ENCODE data around the gene EDC3.
A peak's percentile ranks its signal among the peaks of the same experiment; 100 is the strongest.
"Not testable (repeated sequence)": the region's sequence is repeated elsewhere in the genome, so short reads cannot be mapped to it uniquely, and the experiment has no call there.

Gene EDC3

DNA sequence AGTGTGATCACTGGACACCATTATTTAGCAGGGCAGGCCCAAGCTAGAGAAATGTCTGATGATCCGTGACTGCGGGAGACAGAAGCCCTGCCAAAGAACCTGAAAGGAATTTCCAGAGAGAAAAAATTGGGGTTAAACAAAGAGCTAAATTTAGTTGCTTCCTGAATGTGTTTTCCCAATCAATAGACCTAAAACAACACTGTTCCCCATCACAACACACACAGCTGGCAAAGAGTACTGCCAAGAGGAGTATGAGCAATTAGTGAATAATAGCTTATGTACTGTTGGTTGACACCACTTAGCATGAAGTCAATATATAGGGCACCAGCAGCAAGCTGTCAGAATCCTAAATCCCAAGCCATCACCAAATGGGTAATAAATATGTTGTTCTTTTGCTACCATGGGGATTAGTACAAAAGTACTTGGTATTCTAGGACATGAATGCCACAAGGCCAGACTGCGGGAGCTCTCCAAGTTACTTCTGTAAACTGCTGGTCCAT lies 44.5 kb downstream of the EDC3 start:
- DNase-seq (ENCODE audit: low spot score), result no peak

GRCh38 chr15:74648051-74648842 lies 47.6 kb downstream of the EDC3 start:
- no peak for DNase-seq (ENCODE audit: low spot score)

GRCh38 chr15:74646480-74646879 lies 49.3 kb downstream of the EDC3 start:
- DNase-seq (ENCODE audit: low spot score), result no peak

DNA sequence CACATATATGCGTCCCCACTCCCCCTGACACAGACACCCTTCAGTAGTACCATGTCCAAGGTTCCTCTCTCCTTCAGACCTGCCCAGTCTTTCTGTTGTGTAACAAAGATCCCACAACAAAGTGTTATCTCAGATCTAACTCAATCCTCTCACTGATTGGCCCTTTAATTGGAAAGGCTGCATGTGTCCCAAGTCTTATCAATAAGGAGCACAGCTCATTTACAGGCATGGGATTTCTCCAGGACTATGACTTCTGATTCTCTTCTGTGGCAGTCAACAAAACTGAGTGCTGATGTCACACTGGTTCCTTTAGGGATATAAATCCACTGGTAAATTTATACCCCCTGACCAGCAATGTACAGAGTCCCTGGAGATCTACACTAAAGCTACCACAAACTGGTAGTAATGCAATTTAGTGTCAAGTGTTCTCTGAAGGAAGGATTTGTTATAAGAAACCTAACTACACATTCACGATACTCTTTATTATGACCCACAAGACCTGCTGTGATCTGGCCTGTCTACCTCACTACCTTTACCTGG lies 52.1 kb downstream of the EDC3 start:
- no peak for DNase-seq (ENCODE audit: low spot score)

DNA sequence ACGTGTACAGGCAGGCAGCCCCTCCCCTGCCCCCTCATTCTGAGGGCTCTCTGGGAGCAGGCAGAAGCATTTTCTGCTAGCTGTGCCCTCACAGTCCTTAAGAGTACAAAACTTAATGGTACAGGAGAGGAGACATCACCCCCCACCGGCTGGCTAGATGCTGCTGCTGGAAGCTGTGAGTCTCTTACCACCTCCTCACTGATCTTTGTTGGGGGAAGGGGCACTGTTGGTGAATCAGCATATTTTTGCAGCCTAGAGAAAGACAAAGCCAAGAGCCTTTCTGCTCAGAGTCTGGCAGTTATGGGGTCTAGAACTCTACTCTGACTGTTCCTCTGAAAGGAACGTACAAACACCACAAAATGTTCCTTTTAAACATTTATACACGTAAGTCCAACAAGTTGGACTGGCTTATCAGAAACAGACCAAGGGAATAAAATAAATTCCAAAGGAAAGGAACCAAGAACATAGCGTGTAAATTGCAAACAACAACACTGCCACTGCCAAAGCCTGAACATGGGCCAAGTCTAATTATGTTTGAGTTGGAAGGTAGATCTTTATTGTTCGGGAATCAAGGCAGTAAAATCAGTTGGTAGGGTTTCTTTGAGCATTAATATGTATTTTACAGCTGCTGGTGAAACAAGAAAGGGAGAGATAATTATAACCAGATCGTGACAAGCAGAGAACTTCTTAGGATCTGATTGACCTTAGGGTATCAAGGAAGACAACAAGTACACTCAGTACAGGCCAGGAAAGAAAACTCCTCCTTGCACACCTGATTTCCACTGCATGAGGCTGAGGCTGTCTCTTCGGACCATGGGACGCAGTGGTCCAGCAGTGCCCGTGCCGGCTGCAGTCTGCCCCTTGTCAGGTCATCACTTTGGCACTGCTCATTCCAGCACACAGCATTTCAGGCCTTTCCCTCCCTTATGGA lies 52.8 kb downstream of the EDC3 start:
- no peak for DNase-seq (ENCODE audit: low spot score)

DNA sequence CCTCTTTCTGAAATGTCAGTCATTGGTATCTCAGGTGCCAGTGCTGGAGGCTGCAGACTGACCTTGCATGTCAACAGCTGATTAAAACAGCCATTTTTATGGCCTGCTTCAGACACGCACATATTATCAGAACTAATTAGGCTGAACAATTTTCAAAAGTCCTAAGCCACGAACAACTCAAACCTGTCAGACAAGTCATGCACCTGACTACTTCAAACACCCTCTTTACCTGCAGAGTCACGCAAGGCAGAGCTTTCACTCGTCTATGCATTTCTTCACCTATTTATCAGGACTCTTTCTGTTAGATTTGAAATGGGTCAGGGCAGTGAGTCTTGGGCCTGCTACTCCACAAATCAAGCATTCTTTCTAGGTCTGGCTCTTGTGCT lies 53.5 kb downstream of the EDC3 start:
- DNase-seq (ENCODE audit: low spot score), result no peak

- no peak for DNase-seq (ENCODE audit: low spot score)
These were observed 54.7 kb downstream of the EDC3 start for GRCh38 chr15:74641151-74641550.

- no peak for DNase-seq (ENCODE audit: low spot score)
These were observed 58.8 kb downstream of the EDC3 start for GRCh38 chr15:74636984-74637383.

GRCh38 chr15:74635228-74635627 lies 60.6 kb downstream of the EDC3 start:
- peak; percentile 53 for DNase-seq (ENCODE audit: low spot score)

DNA sequence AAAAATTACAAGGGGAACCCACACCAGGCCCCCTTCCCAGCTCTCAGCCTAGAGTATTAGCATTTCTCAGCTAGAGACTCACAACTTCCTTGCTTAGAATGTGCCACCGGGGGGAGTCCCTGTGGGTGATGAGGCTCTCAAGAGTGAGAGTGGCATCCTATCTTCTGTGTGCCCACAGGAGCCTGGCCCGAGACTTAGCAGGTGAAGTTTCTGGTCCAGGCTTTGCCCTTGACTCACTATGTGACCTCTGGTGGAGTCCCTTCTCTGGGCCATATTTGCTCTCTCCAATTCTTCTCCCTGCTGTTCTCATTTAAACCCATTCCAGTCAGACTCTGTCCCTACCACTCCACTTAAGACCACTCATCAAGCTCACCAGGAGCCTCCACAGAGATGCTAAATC lies 62.0 kb downstream of the EDC3 start:
- DNase-seq (ENCODE audit: low spot score), result no peak

- DNase-seq (ENCODE audit: low spot score), result no peak
These were observed 63.2 kb downstream of the EDC3 start for GRCh38 chr15:74632601-74633000.

DNA sequence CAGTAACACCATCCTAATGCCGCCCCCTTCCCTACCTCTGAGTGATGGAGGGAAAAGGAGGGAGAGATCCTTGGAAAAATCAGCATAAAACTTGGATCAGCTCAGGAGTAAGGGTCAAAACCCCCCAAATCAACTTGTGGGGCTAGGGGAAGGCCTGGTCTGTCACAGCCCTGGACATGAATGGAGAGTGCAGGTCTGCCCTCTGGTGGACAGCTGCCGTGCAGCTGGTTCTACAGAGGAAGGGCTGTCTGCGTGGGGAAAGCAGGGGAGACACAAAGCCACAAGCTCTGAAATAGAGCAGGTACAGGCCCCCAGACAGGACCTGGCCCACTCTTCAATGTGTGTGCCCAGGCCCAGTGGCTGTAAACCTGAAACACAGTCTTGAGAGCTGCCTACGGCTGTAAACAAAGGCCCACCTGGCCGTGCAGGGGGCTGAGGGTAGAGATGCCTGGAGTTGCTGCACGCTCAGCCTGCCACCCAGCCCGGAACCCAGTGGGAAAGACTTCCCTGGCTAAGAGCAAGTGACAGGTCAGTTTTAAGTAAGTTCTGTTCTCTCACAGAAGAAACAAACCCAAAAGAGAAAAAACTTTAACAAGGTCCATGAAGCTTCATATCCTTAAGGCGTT lies 63.8 kb downstream of the EDC3 start:
- DNase-seq (ENCODE audit: low spot score), result peak; percentile 44

DNA sequence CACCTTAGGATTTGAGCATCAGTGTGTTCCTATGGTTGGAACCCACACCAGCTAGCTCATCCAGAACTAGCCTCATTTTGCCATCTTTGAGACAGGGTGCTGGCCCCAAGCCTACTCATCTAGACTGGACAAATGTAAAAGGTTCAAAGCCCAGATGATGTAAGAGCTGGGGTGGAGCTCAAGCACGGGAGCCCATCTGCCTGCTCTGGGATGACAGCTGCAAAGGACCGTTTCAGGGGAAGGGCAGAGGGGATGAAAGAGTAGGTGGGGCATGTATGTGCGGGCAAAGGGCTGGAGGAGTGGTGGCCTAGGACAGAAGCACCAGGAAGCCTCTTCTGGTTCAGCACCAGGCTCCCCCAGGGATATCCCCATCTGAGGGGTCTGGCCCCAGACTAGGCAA lies 64.4 kb downstream of the EDC3 start:
- no peak for DNase-seq (ENCODE audit: low spot score)

- DNase-seq (ENCODE audit: low spot score), result no peak
These were observed 64.8 kb downstream of the EDC3 start for GRCh38 chr15:74631087-74631385.

- DNase-seq (ENCODE audit: low spot score), result no peak
These were observed 65.3 kb downstream of the EDC3 start for GRCh38 chr15:74630284-74631086.

- DNase-seq (ENCODE audit: low spot score), result not testable (repeated sequence)
These were observed 66.1 kb downstream of the EDC3 start for GRCh38 chr15:74629696-74630095.

DNA sequence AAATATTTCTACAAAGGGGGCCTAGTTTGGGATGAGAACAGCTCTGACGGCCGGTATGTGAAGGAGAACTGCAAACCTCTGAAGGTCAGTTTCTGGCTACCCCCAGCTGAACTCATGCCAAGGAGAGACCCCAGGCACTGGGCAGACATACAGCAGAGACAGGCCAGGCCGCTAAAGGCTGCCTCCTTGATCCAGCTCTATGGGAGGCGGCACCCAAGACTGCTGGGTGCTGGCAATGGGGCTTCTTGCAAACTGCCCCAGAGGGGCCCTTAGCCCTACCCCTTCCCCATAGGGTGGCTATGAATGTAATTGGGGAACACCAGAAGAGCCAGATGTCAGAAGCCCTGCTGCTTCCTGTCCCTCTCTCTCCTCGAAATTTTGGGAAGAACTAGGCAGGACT lies 66.9 kb downstream of the EDC3 start:
- no peak for DNase-seq (ENCODE audit: low spot score)

DNA sequence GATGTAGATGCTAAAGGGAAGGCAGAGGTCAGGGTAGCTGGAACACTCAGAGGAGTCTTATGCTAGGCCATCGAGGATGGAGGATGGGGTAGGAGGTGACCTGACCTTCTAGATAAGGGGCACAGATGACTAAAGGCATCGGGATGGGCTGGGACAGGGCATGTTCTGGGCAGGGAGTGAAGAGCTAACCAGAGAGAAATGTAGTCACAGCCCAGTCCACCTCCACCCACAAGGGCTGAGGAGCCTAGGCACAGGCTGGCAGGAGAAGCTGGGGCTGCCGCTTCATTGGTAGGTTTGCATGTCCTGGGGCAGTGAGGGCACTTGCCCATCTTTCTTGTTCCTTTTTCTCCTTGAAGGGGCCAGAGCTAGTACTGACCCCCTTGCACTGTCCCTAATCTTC lies 67.6 kb downstream of the EDC3 start:
- DNase-seq (ENCODE audit: low spot score), result no peak

- DNase-seq (ENCODE audit: low spot score), result no peak
These were observed 68.1 kb downstream of the EDC3 start for GRCh38 chr15:74627766-74628165.

DNA sequence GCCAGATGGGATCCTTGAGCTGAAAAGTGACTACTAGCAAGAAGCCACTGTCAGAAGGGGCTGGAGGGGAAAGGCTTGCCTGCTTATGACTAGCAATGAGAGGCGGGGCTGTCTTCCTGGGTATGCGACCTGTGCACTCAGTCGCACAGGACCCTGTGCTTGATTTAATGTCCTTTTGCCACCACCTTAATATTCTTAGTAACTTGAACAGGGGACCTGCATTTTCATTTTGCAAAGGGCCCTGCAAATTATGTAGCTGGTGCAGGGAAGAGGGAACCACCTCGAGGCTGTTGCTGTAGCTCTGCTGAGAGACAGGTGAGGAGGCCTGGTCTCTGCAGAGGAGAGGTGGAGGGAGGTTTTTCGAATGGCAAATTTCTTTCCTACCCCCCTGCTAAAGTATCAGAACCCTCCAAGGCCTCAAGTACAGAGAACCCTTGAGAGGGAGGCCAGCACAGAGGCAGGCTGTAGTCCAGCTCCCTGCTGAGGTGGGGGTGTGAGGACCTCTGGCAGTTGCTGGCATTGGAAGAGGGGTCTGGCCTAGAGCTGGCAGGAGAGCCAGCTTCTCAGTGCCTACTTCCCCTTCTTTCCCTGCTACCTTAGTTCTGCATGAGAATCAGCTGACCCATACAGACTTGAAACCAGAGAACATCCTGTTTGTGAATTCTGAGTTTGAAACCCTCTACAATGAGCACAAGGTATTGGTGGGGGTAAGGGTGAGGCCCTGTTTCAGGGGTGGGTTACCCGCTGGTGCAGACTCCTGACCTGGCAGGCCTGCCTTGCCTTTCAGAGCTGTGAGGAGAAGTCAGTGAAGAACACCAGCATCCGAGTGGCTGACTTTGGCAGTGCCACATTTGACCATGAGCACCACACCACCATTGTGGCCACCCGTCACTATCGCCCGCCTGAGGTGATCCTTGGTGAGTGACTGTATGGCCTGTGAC lies 68.8 kb downstream of the EDC3 start:
- no peak for DNase-seq (ENCODE audit: low spot score)

DNA sequence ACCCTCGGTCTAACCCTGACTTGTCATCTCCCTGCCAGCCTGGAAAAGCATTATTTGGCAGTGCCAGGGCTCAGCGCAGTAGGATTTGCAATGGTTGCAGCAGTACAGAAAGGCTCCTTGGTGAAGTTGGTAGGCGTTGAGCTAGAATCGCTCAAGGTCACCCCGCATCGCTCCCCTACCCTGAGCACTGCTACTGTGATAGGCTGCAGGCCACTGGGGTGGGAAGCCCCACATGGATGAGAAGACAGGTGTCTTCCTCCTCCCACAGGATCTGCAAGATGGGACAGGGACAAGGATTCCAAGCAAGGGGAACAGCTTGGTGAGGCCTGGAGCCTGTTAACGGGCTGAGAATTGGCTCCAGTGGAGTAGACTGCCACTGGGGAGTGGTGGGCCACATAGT lies 69.5 kb downstream of the EDC3 start:
- DNase-seq (ENCODE audit: low spot score), result no peak

Measured in COLO829 (cell line).